Measurements from ENCODE around the gene SNORC. TPM values are rescaled to one million over a fixed set of nuclear protein-coding genes. Genes with fewer than 3 reads are reported as not detected.

SNORC gene
- polyA plus RNA-seq, 1 donor (not counting 4 experiments of a cell fraction or from before 2014, with no cell fraction given) = 0.66 TPM

DNA sequence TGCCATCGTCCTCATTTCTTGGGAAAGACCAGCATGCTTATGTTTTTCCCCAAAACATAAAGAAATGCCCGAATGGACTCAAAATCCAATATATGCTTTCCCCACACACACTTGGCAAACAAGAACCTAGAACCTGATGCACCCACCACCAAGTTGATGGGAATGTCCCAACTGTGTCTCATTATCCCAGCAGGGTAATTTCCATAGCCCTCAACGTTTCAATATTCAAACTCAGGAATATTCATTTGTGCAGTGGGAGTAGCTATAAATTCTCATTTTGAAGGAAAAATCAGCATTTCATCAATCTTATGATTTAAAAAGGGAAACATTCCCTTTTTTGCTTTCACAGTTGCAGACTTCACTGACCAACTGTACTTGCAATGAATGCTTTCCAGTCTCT, 50.7 kb downstream of the SNORC start:
- no peak overlapping the region for H3K4me3 ChIP-seq (ENCODE audit: control insufficient read depth in 2 of 3, extremely low read depth in 1 of 3, insufficient read depth in 2 of 3, low read depth in 1 of 3, low read length in 3 of 3)
- H3K4me1 ChIP-seq (ENCODE audit: control insufficient read depth, extremely low read depth, insufficient read depth, low read length) = no peaks in the 10 kb centered on the region
- no peak overlapping the region for H2AFZ ChIP-seq (ENCODE audit: control insufficient read depth, low read length)
- dilution Hi-C loops (cut with MboI; ENCODE audit: extremely low pct_ligation_motif_present, low sequenced_read_pairs) = no loop called here
- no peaks in the 10 kb centered on the region for H3K9me3 ChIP-seq (ENCODE audit: control insufficient read depth, low read depth, low read length)
- H3K79me2 ChIP-seq (ENCODE audit: control insufficient read depth, insufficient read depth, low read length) = no peaks in the 10 kb centered on the region
- H3K4me2 ChIP-seq (ENCODE audit: control insufficient read depth, extremely low read depth, insufficient read depth, low read depth, low read length) = no peak overlapping the region
- H4K20me1 ChIP-seq (ENCODE audit: control insufficient read depth, extremely low read depth, insufficient read depth, low read length) = no peaks in the 10 kb centered on the region
- FAIRE-seq (no peak), DNase-seq (ENCODE audit: low read depth, low spot score) (no peak)
- TF ChIP-seq CTCF (optimal IDR thresholded peaks at IDR 0.05 in 1 of 3, IDR thresholded peaks at IDR 0.05 in 1 of 3, conservative IDR thresholded peaks at IDR 0.05 in 1 of 3; ENCODE audit: extremely low read depth in 1 of 3, insufficient read depth in 2 of 3, low read length in 3 of 3) (no peak), EZH2 (IDR thresholded peaks at IDR 0.05; ENCODE audit: low read length) (no peak)
- no peaks in the 10 kb centered on the region for H3K36me3 ChIP-seq (ENCODE audit: control insufficient read depth in 2 of 2, extremely low read depth in 1 of 2, insufficient read depth in 2 of 2, low read length in 2 of 2)
- H3K27ac ChIP-seq (ENCODE audit: control insufficient read depth, insufficient read depth, low read length) = no peak overlapping the region
- H3K9ac ChIP-seq (ENCODE audit: control insufficient read depth, extremely low read depth, insufficient read depth, low read length) = no peak overlapping the region
- peaks cover 14% of the 10 kb centered on the region for H3K27me3 ChIP-seq (ENCODE audit: control insufficient read depth, extremely low read depth, insufficient read depth, low read length)
- no peaks in the 10 kb centered on the region for H3K9me1 ChIP-seq (ENCODE audit: control insufficient read depth, extremely low read depth, insufficient read depth, low read length)

- FAIRE-seq (no peak), DNase-seq (ENCODE audit: low read depth, low spot score) (no peak)
- Histone ChIP-seq H3K4me3 (ENCODE audit: control insufficient read depth in 2 of 3, extremely low read depth in 1 of 3, insufficient read depth in 2 of 3, low read depth in 1 of 3, low read length in 3 of 3) (no peak overlapping the region), H3K79me2 (ENCODE audit: control insufficient read depth, insufficient read depth, low read length) (no peaks in the 10 kb centered on the region), H3K9me3 (ENCODE audit: control insufficient read depth, low read depth, low read length) (no peaks in the 10 kb centered on the region), H3K36me3 (ENCODE audit: control insufficient read depth in 2 of 2, extremely low read depth in 1 of 2, insufficient read depth in 2 of 2, low read length in 2 of 2) (no peaks in the 10 kb centered on the region), H3K27me3 (ENCODE audit: control insufficient read depth, extremely low read depth, insufficient read depth, low read length) (peaks cover 45% of the 10 kb centered on the region), H3K4me2 (ENCODE audit: control insufficient read depth, extremely low read depth, insufficient read depth, low read depth, low read length) (no peak overlapping the region), H3K9ac (ENCODE audit: control insufficient read depth, extremely low read depth, insufficient read depth, low read length) (no peak overlapping the region), H4K20me1 (ENCODE audit: control insufficient read depth, extremely low read depth, insufficient read depth, low read length) (no peaks in the 10 kb centered on the region), H3K9me1 (ENCODE audit: control insufficient read depth, extremely low read depth, insufficient read depth, low read length) (no peaks in the 10 kb centered on the region), H3K4me1 (ENCODE audit: control insufficient read depth, extremely low read depth, insufficient read depth, low read length) (no peaks in the 10 kb centered on the region), H2AFZ (ENCODE audit: control insufficient read depth, low read length) (no peak overlapping the region), H3K27ac (ENCODE audit: control insufficient read depth, insufficient read depth, low read length) (no peak overlapping the region)
- TF ChIP-seq CTCF (optimal IDR thresholded peaks at IDR 0.05 in 1 of 3, IDR thresholded peaks at IDR 0.05 in 1 of 3, conservative IDR thresholded peaks at IDR 0.05 in 1 of 3; ENCODE audit: extremely low read depth in 1 of 3, insufficient read depth in 2 of 3, low read length in 3 of 3) (no peak), EZH2 (IDR thresholded peaks at IDR 0.05; ENCODE audit: low read length) (no peak)
- dilution Hi-C loops (cut with MboI; ENCODE audit: extremely low pct_ligation_motif_present, low sequenced_read_pairs) = no loop called here
Measured at GRCh38 chr2:232924433-232924832, 54.4 kb downstream of the SNORC start.
